HG03442 (cell line): ENCODE results near the gene KMT2A.
A peak's percentile ranks its signal among the peaks of the same experiment; 100 is the strongest.

Source experiments
- ATAC-seq: cut with Tn5 transposase; IDR thresholded peaks from one replicate; pipeline ENCODE4 v1.9.1; 2021; ENCODE audit warnings: mild to moderate bottlenecking, moderate library complexity; ENCODE audit not compliant: unreplicated experiment

Gene KMT2A

DNA sequence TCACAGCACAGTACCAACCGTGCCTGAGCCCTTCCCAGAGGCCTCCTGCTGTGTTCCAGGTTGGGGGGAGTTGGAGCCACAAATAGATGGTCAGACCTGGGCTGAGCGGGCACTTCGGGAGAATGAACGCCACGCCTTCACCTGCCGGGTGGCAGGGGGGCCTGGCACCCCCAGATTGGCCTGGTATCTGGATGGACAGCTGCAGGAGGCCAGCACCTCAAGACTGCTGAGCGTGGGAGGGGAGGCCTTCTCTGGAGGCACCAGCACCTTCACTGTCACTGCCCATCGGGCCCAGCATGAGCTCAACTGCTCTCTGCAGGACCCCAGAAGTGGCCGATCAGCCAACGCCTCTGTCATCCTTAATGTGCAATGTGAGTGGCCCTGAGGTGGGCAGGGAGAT is 95.8 kb downstream of the KMT2A start:
- ATAC-seq = no peak

DNA sequence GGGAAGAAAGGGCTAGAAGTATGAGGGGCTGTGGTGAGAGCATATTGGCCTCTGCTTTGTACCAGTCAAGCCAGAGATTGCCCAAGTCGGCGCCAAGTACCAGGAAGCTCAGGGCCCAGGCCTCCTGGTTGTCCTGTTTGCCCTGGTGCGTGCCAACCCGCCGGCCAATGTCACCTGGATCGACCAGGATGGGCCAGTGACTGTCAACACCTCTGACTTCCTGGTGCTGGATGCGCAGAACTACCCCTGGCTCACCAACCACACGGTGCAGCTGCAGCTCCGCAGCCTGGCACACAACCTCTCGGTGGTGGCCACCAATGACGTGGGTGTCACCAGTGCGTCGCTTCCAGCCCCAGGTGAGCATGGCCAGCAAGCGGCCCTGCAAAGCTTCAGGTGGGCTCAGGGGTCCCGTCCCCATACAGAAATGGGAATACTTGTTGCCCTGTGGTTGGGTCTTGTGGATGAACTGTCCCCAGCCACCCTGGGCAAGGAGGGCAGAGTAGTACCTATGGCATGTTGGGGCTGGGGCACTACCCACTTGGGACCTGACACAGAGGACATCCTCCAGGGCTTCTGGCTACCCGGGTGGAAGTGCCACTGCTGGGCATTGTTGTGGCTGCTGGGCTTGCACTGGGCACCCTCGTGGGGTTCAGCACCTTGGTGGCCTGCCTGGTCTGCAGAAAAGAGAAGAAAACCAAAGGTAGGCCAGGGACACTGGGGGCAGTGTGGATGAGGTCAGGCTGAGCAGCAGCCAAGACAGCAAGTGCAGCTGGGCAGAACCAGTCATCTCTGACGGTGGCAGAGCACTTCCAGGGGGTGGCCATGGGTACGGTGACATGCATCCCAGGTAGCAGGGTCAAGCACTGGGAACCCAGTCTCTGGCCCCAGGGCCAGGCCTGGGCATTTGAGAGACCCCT is 96.8 kb downstream of the KMT2A start:
- ATAC-seq = no peak

DNA sequence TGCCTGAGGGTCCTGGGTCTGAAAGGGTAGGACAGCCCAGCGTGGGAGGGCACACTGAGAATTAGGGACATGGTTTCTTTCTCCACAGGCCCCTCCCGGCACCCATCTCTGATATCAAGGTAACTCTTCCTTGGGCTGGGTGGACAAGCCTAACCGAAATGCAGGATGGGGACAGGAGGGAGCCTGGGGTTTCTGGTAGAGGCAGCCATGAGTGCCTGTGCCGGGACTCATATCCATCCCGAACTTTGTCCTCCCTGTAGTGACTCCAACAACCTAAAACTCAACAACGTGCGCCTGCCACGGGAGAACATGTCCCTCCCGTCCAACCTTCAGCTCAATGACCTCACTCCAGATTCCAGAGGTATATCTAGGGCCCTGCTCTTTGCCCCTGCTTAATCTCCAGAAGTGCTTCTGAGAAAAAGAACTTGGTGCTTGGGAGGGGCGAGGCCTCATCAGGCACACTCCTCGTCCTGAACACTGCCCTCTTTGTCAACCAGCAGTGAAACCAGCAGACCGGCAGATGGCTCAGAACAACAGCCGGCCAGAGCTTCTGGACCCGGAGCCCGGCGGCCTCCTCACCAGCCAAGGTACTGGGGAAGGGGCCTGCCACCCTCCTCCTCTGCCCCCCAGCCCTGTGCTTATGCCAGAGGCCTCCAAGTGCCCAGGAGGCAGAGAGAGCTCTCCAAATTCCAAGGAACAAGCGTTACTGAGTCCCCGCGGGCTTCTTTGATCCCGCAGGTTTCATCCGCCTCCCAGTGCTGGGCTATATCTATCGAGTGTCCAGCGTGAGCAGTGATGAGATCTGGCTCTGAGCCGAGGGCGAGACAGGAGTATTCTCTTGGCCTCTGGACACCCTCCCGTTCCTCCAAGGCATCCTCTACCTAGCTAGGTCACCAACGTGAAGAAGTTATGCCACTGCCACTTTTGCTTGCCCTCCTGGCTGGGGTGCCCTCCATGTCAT is 97.8 kb downstream of the KMT2A start:
- no peak for ATAC-seq

DNA sequence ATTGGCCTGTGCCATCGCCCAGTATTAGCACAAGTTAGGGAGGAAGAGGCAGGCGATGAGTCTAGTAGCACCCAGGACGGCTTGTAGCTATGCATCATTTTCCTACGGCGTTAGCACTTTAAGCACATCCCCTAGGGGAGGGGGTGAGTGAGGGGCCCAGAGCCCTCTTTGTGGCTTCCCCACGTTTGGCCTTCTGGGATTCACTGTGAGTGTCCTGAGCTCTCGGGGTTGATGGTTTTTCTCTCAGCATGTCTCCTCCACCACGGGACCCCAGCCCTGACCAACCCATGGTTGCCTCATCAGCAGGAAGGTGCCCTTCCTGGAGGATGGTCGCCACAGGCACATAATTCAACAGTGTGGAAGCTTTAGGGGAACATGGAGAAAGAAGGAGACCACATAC is 99.0 kb downstream of the KMT2A start:
- ATAC-seq = no peak

DNA sequence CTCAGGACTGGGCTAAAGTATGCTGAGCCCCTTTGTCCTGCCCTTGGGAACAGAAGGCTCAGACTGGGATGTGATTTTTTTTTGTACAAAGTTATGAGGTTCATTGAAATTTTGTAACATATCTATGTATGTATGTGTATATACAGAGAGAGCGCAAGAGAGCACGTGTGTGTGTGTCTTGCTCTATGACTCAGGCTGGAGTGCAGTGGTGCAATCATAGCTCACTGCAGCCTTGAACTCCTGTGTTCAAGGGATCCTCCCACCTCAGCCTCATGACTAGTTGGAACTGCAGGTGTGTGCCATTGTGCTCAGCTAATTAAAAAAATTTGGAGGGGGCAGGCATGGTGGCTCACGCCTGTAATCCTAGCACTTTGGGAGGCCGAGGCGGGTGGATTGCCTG is 100.4 kb downstream of the KMT2A start:
- no peak for ATAC-seq

DNA sequence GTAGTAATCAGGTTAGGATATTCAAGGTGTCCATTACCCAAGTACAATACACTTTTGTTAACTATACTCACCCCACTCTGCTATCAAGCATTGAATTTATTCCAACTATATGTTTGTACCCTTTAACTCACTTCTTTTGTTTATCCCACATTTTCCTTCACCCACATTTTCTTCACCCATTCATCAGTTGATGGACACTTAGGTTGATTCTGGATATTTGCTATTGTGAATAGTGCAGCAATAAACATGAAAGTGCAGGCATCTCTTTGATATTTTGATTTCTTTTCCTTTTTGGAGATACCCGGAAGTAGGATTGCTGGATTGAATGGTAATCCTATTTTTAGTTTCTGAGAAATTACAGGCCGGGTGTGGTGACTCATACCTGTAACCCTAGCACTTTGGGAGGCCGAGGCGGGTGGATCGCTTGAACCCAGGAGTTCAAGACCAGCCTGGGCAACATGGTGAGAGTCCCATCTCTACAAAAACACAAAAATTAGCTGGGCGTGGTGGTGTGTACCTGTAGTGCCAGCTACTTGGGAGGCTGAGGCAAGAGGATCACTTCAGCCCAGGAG is 101.2 kb downstream of the KMT2A start:
- ATAC-seq = no peak

DNA sequence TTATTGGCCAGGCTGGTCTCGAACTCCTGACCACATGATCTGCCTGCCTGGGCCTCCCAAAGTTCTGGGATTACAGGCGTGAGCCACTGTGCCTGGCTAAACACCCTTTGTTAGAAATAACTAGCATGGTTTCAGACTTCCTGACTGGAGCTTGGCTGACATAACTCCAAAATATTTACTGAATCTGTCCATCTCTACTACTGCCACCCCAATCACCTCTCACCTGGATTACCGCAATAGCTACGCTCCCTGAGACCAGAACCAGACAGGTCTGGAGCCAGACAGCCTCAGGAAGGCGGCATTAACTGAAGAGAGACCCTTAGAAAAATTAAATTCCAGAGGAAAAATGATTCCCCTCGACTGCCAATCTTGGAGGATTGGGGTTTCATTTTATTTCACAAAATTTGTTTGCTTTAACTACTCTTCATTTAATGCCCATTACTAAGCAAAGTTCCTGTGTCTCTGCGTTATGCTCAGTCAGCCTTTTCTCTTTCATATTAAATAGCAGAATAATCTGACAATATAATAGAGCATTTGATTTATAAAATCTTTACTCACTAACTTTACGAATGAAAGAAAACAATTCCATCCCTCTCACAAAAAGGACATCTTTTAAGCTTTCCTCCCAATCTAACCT is 107.8 kb downstream of the KMT2A start:
- ATAC-seq = no peak

DNA sequence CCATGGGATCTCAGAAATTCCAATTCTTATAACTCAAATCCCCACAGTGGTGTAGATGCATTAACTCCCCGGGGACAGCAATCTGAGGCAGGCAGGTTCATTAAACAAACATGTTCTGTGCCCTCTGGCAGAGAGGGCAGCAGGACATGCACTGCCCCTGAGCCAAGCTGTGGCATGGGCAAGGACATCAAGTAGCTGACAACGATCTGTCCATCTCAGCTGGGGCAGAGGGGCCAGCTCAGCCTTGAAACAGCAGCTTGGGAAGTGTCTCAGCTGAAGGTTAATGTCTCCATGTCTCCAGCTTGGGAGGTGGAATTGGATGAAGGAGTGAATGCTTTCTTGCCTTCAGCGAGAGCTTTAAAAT is 108.3 kb downstream of the KMT2A start:
- ATAC-seq = no peak

DNA sequence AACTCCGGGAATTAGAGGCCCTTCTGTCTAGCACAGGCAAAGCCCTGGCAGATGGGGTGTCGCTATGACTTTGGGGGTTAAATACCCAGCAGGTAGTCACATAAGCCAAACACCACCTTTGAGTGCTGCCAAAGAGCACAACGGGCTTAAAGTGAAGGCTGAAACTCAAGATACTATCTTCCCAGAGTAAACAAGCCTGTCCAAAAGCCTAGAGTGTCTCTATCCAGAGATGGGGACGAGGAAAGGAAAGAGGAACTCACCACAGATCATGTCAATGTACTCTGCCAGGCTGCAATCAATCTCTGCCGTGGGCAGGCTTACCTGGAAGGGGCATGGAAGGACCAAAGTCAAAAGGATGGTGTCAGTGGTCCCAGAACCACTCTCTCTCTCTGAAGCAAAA is 109.2 kb downstream of the KMT2A start:
- ATAC-seq = no peak

DNA sequence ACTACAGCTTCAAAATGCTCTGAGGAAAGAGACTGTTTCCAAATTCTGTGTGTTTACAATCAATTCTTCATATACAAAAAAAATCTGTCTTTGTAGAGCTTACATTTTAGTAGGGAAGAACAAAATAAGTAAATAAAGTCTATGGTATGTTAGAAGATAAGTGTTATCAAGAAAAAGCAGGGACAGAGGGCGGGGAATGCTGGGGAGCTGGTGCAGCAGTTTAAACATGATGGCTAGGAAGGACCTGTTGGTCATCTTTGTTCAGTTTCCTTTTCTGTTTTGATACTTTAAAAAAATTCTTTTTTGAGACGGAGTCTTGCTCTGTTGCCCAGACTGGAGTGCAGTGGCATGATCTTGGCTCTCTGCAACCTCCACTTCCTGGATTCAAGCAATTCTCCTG is 110.8 kb downstream of the KMT2A start:
- no peak for ATAC-seq

DNA sequence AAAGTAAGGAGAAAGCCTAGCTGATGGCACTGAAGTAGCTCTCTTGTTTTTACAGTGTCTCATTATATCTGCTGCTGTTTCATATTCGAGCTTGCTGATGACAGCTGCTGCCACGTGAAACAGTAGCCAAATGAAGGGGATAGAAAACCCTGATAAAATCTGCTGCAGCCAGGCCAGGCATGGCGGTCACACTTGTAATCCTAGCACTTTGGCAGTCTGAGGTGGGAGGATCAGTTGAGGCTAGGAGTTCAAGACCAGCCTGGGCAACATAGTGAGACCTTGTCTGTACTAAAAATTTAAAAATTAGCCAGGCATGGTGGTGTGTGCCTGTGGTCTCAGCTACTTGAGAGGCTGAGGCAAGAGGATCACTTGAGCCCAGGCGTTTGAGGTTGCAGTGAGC is 116.0 kb downstream of the KMT2A start:
- ATAC-seq = no peak

DNA sequence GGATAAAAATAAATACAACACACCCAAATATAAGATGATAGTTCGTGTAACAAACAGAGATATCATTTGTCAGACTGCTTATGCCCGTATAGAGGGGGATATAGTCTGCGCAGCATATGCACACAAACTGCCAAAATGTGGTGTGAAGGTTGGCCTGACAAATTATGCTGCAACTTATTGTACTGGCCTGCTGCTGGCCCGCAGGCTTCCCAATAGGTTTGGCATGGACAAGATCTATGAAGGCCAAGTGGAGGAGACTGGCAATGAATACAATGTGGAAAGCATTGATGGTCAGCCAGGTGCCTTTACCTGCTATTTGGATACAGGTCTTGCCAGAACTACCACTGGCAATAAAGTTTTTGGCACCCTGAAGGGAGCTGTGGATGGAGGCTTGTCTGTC is 124.5 kb downstream of the KMT2A start:
- ATAC-seq = no peak

DNA sequence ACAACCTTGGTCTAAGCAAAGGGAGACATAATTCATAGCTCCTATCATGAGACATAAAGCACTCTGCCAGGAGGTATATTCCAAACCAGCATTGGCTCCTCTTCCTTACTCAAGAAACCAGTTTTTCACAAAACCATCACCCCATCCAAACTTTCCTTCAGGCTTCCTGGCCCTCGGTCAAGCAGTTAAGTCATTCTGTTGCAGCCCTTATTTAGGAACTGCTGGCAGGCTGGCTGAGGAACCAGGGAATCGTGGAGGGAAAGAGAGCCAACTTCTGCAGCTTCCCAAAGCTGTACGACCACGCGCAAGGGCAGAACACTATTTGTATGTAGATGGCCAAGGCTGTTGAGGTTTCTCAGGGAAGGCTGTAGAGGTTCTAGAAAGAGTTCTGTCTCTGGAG is 128.8 kb downstream of the KMT2A start:
- ATAC-seq = no peak

DNA sequence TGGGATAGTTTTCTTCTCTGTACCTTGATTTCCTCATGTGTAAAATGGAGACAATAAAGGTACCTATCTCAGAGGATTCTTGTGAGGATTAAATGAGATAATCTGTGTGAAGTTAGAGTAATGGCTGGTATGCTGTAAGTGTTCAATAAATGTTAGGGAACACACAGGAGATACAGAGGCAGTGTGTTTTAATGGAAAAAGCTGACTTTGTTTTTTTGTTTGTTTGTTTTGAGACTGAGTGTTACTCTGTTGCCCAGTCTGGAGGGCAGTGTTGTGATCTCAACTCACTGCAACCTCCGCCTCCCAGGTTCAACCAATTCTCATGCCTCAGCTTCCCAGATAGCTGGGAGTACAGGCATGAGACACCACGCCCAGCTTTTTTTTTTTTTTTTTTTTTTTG is 133.4 kb downstream of the KMT2A start:
- ATAC-seq = no peak

DNA sequence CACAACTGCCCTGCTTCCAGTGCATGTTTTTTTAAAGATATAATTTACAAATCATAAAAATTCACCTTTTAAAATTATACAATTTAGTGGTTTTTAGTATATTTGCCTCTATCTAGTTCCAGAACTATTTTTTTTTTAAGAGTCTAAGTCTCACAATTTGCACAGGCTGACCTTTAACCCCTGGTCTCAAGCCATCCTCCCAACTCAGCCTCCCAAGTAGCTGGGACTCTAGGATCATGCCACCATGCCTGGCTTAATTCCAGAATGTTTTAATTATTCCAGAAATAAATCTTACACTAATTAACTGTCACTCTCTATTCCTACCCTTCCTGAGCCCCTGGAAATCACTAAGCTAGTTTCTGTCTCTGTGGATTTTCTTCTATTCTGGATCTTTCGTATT is 134.5 kb downstream of the KMT2A start:
- ATAC-seq = no peak

DNA sequence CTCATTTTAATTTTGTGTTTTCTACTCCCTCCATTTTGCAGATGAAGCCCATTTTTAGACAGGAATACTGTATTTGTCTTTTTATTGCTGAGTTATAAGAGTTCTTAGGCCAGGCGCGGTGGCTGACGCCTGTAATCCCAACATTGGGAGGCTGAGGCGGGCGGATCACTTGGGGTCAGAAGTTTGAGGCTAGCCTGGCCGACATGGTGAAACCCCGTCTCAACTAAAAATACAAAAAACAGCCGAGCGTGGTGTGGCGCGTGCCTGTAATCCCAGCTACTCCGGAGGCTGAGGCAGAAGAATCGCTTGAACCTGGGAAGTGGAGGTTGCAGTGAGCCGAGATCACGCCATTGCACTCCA is 135.4 kb downstream of the KMT2A start:
- peak; percentile 8 for ATAC-seq

DNA sequence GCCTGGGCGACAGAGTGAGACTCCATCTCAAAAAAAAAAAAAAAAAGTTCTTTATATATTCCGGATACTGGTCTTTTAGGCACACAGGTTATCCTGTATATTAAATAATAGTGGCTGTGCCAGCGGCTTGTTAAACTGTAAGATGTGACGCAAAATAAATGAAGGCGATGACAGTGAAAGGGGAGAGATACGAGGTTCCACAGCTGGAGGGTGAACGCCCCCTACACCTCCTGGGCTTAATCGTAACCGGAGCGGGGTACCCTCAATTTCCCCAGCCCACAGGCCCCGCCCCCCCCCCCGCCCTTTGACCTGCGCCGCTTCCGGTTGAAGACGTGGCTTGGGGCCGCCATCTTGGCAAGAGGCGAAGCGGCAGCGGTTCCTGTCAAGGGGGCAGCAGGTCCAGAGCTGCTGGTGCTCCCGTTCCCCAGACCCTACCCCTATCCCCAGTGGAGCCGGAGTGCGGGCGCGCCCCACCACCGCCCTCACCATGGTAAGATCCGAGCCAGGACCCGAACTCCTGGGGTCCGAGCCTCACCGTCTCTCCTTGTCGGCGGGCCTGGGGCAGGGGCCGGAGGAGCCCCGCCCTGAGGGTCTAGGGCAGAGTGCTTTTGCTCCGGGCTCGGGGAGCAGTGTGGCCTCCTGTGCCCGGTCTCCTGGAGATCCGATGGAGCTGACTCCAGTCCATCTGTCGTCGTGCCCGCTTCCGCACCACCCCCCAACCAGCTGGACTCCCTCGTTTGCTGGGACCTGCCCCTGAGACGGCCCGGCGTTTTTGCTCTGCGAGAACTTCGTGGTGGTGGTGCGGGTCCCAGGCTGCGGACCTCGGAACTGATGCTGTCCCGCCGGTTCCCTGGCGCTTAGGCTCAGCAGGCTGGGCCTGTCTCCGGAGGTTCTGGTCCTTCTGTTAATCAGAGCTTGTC is 136.0 kb downstream of the KMT2A start, which contains the start of gene ARCN1:
TSS of gene ARCN1 (plus strand) at position 349 of the 920 bp plus-strand sequence. CDS start at position 488, 139 bp downstream.
- ATAC-seq = peak; percentile 65

DNA sequence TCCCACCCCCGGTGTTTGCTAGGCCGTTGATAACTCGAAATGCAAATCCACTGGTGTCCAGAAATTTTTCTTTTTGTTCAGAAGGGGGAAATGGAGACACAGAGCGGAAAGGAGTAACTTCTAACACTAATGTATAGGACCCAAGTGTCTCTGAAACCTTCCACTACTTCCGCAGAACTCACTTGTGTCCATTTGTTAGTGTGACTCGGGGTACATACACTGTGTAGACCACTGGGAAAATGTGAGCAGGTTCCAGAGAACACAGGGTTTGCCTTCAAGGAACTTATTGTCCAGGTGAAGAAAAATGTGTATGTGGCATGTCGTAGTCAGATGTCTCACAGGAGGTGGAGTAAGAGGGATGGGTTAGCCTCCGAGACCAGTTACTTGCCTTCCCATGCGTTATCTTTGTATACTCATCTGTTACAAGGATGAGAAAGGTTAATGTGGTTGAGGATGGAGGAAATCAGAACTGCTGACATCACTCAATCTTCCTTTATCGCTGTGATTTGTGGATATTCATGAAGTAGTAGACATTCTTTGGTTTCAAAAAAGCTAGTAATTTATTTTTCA is 136.8 kb downstream of the KMT2A start:
- no peak for ATAC-seq

DNA sequence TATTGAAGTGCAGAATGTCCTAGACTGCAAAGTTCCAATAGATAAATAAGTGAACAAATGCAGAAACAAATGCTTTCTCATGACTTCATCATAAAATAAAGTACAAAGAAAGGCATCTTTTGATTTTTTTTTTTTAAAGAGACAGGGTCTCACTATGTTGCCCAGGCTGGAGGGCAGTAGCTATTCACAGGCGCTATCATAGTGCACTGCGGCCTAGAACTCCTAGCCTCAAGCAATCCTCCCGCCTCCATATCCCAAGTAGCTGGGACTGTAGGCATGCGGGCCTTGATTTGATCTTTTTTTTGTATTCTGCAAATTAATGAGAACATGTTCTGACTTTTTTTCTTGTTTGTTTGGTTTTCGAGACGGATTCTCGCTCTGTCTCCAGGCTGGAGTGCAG is 138.3 kb downstream of the KMT2A start:
- no peak for ATAC-seq
